Lower leg skin (tissue), 3 donors: ENCODE measurements around the gene KBTBD13.

Source experiments
- POLR2A ChIP-seq, 2 donors: fragments of 450-650 bp; IDR thresholded peaks; one replicate each; pipeline ENCODE4 v1.6.1; 2016 to 2017; ENCODE audit warnings: antibody characterized with exemption in 2 of 2, mild to moderate bottlenecking in 1 of 2, moderate library complexity in 1 of 2
- TF ChIP-seq, protein P1 (sequence below), 3 donors: fragments of 450-650 bp; IDR thresholded peaks; one replicate each; pipeline ENCODE4 v1.5.1; 2016; ENCODE audit warnings: antibody characterized with exemption in 3 of 3, mild to moderate bottlenecking in 3 of 3, moderate library complexity in 2 of 3

DNA sequence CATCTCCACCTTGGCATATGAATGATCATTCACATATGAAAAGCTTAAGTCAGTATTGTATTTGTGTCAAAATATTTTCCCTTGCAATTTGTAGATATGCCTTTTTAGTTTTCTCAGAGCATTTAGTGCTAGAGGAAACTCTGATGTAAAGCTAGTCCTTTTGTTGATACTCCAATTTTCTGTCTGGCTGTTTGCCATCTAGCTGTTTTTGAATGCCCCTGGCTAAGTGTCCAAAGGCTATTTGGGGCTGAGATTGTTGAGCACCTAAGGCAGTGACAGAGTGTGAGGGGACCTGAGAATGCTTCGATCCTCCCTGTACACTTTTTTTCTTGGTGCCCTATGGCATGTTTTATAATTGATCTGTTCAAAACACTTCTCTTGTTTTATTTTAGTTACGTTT lies 28.3 kb upstream of the KBTBD13 start:
- TF ChIP-seq, protein P1, sequence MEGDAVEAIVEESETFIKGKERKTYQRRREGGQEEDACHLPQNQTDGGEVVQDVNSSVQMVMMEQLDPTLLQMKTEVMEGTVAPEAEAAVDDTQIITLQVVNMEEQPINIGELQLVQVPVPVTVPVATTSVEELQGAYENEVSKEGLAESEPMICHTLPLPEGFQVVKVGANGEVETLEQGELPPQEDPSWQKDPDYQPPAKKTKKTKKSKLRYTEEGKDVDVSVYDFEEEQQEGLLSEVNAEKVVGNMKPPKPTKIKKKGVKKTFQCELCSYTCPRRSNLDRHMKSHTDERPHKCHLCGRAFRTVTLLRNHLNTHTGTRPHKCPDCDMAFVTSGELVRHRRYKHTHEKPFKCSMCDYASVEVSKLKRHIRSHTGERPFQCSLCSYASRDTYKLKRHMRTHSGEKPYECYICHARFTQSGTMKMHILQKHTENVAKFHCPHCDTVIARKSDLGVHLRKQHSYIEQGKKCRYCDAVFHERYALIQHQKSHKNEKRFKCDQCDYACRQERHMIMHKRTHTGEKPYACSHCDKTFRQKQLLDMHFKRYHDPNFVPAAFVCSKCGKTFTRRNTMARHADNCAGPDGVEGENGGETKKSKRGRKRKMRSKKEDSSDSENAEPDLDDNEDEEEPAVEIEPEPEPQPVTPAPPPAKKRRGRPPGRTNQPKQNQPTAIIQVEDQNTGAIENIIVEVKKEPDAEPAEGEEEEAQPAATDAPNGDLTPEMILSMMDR (IDR thresholded peaks at IDR 0.05) = no peak
- no peak for TF ChIP-seq POLR2A (IDR thresholded peaks at IDR 0.05)
